Right kidney (tissue), 1 donor: ENCODE measurements around the gene LHX6.
A peak's percentile ranks its signal among the peaks of the same experiment; 100 is the strongest.

Experiments used
- DNase-seq: peaks from one replicate; pipeline ENCODE4 v3.0.0-alpha.2; 2016

The LHX6 gene

DNA sequence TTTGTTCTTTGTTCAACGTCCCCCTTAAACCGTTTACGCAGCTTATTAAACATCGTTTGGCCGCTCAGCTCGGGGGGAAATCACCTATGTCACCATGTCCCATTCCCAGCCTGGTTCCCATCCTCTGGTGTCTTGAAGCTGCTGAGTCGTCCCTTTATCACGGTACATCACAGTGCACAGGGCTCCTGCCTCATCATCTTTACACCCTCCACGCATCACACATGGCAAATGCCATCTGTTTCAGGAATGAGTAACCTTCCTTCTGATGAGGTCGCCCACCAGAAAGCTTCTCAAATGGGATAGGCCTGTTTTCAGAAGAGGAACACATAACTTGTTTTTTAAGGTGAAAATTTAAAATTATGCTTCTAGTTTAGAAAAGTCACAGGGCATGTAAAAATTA lies 7.9 kb upstream of the LHX6 start:
- DNase-seq = no peak

DNA sequence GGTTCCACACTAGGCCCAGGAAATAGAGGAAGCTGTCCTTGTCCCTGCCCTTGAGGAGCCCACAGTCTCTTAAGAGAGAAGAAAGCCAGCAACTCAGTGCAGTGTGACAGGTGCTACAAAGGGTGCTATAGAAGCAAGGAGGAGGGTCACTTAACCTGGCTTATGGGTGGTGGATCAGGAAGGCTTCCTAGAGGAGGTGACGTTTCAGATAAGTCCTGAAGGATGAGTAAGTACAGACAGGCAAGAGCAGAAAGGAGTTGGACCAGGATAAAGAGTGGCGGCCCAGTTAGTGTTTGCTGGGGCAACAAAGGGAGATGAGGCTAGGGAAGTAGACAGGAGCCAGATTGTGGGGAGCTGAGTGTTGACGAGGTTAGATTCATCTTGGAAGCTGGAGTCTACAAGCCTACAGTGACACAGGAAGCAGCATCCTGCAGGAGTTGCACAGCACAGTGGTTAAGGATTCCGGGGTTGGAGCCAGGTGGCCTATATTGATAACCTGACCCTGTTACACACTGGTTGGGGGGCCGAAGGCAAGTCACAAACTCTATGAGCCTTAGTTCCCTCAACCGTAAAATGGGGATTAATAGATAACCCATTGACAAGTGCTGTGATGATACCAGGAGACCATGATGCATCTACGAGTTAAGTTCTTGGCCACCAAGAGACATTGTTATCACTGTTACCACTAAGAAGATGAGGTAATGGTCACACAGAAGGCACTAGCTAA lies 5.4 kb upstream of the LHX6 start:
- no peak for DNase-seq

DNA sequence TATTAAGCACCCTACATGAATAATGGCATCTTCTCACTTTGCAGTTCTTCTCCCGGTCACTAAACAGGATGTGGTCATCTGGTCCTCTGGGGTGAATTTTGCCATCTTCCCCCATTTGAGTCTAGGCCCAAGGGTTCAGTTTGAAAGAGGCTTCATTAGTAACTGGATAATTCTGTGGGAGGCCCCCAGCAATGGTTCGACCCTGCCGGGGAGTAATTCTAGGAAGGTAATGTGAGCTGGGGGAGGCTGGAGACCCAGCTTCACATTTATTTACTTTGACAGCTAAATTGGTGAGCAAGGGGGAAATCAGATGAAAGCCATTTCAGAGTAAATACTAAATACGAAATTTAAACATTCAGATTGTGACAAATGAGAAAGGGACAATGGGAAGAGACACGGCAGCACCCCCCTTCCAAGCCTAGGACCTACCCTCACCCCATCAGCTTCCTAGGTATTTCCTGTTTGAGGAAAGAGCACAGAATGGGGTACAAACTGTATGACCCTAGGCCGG lies 4.1 kb upstream of the LHX6 start:
- no peak for DNase-seq

DNA sequence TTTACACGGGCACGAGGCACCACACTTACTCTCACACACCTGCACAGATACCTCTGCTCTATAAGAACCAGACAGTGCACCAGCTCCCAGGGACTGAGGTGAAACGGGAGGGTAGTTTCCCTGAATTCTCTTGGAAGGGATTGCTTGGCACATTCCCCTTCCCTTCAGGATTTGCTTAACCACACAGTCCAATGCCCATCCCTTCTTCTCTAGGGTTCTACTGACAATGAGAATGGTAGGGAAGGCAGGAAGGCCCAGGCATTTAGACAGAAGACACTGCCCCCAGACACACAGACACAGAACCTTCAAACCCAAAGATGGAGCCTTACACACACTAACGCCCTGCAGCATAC lies 704 bp upstream of the LHX6 start:
- DNase-seq = no peak

DNA sequence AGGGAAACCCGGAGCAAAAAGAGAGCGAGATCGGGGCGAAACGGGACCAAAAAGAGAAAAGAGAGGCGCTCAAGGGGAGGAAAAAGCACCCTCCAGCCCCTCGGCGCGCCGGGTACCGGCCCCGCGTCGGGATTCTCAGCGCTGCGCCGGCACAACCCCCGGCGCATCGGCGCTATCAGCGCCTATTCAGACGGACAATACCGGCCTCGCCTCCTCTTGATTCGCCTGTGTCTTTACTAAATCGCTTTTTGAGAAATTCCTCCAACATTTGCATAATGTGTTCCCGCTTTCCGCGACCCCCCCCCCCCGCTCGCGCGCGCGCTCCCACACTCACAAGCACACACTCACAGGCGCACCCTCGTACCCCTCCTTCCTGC lies 578 bp downstream of the LHX6 start:
- peak; percentile 70 for DNase-seq

DNA sequence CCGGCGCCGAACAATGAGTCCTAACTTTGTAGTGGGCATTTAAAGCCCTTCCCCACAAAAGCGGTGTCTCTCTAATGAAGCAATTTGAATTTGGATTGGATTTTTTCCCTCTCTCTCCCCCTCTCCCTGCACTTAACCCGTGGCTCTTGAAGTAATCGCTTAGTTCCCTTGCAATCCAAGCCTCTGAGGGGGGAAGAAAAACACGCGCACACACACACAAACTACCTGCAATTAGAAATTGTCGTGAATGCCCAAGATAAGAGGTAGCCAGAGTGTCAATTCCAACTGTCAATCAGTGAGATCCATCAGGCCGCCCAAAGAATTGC lies 1.2 kb downstream of the LHX6 start:
- DNase-seq = no peak

DNA sequence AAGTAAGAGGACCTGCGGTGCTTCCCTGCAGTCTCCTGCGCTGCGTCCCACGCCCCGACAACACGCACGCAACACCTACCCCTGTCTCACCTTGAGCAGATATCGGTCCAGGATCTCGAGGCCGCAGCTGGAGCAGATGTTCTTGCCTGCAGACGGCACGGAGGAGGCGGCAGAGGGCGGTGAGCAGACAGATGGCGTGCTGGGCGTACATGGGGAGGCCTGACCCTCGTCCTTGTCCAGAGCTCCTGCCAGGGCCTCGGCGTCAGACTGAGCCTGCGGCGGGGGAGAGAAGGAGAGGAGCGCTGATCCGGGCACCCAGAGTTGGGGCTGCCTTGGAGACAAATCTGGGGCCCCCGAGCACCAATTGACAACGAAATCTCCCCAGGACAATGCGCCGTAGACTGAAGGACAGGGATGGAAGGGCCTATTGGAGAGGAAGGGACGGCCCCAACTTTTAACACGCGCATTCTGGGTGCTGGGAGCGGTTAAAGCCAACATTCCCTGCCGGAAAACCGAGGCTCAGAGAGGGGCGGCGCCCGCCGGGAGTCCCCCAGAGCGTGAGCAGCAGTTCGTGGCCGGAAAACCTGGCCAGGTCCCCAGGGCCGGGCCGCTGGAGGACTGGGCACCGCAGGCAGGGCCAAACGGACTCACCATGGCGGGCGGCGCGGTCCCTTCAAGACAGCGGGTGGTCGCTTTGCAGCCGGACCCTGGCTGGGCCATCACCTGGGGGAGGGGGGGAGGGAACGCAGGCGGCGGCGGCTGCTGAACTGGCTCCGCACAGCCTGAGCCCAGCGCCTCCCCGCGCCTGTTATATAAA lies 1.8 kb downstream of the LHX6 start:
- peak; percentile 62 for DNase-seq

DNA sequence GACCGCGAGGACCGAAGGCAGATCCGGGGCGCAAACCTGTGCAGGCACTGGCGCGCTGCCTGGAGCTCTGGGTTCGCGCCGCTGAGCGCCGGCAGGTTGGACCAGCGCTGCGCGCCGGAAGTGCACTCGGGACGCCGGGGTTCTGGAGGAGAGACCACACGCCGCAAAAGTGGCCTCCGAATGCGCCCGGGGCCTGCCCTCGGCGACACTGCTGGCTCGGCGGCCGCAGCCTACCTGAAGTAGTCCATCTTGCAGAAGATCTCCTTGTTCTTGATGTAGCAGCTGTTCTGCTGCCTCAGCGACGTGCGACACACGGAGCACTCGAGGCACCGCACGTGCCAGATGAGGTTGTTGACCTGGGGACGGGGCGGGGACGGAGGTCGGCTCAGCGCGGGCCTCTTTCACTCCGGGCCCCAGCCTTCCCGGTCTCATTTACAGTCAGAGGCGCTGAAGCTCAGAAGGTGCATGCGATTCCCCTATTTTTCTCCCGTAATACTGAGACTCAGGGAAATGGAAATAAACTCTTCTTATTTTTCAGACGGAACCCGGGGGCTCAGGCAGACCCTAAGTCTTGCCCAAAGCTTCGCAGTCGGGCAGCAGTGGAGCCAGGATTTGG lies 2.5 kb downstream of the LHX6 start:
- peak; percentile 67 for DNase-seq

DNA sequence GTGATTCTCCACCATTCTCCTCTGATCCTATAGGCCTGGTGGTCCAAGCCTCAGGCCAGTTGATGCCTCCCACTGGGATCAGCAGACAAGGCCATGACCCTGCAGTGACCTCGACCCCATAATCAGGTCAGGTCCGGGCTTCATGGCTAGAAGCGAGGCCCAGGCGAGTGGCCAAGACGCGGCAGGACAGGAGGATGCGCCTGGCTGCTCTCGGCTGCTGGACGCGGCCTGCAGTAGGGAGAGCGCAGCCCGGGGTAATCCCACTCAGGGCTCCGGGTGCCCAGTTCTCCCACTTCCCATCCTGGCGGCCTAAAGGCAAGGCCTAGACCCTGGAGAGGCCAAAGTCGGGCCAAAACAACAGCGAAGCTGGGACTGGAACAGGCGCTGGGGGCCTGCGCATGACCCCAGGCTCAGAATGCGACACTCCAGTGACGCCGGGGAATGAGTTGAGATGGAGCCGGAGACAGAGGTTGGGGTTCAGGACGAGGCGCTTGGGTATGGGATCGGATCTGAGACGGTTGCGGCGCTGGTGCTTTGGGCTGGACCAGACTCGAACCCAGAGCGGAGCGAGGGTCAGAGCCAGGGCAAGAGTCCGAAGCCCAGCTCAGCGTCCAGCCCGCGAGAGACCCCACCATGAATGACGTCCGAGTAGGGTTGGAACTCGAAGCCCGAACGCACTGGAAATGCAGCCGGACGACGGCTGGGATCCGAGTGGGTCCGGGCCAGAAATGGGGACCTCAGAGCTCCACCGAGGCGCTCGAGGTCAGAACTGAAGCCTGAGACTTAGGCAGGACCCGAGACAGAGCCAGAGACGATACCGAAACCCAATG lies 3.2 kb downstream of the LHX6 start:
- peak; percentile 57 for DNase-seq

DNA sequence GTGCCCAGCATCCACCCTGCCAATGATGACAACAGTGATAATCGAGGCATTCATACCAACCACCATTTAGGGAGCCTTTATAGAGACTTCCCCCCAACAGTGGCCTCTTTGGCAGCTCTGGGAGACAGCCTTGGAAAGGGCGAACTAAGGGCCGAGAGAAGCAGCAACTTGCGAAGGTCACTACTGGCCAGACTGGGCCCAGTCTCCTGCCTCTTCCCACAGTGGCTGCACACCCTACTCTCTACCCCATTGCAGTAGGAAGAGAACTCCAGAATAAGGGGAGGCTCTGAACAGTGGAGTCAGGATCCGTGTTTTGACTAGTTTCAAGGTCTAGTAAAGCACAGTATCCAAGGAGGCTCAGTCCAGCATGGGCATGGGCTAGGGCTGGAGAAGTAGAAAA lies 5.3 kb downstream of the LHX6 start:
- DNase-seq = no peak

DNA sequence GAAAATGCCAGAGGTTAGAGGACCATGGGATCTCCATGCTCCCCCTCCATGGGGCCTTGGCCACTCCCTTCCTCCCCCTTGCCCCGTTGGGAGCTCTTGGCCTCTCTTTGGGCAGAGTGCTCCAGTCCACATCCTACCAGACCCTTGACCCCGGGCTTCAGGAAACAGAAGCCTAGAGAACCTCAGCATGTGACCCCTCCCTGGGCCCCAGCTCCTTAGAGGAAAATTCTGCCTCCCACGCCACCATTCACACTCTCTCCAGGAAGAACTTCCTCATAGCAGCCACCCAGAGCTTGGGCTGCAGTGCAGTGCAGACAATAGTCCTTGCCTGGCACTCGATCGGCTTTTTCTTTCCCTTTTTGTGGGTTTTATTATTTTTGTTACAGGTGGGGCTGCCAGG lies 6.0 kb downstream of the LHX6 start:
- DNase-seq = no peak

DNA sequence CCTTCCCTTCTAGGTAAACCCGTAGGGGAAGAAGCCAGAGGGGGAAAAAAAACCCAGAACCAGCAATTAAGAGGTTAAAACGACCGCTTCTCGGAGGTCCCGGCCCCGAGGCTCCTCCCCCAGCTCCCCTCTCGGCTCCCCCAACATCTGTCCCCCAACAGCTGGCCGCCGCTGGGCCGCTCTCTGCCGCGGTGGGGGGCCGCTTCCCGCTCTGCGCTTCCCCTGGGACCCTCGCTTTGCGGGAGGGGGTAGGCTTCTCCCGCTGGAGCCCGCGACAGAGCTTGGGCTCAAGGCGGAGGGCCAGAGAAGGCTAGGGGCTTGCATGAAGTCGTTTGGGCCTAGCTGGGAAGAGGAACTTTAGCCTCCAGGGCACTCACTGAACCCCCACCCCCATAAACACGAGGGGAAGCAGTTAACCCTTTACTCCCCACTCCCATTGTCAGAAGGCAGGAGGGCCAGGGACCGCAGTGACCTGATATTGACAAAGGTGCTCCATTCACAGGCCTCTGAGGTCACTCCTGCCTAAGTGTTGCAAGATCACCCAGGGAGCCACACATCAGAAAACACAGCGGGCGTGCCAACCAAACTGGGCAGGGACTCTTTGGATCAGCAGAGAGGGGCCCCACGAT lies 7.5 kb downstream of the LHX6 start:
- peak; percentile 51 for DNase-seq

DNA sequence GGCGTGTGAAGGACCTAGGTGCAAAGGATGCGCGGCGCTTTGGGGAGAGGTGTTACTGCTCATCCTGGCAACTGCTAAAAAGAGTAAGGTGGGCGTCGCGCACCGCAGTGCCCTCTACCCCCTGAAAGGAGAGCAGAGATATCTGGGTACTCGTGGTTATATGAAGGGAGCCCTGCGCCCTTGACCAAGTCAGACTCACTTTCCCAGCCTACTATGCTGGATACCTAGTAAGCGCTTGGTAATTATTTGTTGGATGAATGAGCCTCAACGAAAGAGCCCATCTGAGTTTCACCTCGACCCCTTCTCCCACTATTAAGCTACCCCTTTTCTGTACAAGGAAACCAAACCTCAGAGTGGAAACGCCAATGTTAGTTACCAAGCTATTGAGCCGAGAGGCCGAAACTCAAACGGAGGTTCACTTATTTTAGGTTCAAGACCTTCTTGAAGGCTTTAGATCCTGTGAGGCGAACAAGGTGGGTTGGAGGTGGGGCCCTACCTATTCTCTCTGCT lies 8.0 kb downstream of the LHX6 start:
- no peak for DNase-seq

DNA sequence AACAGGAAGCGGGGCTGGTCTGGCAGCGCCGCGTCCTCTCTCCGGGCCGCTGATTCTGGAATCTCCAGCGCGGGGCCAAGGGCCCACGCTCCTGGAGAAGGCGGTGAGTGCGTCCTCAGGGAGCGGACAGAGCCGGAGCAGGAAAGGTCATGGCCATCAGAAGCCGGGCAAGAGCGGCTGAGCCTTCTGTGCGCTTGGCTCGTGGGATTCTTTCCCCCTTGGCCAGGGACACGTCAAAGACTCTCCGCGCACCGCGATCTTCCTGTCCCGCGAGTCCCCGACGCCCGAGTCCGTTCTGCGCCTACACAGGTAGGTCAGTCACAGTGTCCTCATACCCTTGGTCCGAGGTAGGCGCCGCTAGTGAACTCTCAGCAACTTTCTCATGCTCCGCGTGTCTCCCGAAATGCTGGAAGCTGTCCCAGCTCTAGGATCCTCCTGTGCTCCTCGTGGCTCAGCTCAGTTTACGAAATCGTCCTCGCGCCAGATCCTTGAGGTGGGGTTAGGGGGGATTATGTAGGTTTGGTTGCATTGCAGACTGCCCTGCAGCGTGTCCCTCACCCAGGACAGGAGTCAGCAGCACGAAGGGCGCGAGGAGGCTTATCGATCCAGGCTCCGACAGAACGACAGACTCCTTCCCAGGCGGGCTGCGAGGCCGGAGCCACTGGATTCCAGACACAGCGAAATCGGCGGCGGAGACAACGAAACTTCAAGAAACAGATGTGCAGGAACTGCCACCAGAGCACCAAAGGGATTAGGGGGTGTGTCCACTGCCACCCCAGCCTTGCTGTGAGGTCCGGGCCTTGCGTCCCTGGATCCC lies 8.7 kb downstream of the LHX6 start:
- DNase-seq = peak; percentile 84

DNA sequence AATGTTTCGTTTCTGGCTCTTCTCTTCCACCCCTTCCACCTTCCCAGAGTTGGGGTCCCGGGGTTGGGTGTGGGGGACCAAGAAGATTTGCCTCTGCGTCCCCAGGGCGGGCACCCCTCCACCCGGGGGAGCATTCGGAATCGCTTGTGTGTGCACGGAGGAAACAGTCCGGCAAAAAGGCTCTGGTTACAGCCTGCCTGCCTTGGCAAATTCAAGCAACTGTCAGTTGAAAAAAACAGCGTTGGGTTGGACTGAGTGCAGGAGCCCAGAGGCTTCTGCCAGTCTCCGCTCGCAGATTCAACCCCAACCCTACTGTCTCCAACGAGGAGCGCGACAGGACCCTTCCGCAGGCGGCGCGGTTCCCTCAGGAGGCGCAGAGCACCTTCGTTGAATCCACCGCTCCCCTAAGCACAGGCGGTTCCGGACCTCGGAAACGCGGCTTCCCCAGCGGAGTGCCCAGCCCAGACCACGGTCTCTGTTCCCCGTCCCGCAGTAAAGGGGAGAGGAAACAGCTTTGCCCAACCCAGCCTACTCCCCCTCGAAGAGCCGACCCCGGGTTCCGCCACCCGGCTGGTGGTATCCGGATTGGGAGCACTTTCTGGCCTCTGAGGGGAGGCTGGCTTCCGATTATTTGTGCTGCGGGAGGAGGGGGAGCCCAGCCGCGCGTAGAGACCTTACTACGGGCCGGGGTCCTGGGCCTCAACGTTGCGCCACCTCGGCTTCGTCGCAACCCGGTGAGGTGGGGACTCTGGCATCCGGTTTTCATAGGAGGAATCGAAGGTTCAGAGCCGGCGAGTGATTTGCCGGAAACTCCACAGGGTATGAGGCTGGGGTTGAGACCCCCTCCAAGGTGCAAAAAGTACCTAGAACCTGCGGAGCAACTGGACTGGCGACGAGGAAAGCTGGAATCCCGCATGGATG lies 9.6 kb downstream of the LHX6 start:
- peak; percentile 81 for DNase-seq

DNA sequence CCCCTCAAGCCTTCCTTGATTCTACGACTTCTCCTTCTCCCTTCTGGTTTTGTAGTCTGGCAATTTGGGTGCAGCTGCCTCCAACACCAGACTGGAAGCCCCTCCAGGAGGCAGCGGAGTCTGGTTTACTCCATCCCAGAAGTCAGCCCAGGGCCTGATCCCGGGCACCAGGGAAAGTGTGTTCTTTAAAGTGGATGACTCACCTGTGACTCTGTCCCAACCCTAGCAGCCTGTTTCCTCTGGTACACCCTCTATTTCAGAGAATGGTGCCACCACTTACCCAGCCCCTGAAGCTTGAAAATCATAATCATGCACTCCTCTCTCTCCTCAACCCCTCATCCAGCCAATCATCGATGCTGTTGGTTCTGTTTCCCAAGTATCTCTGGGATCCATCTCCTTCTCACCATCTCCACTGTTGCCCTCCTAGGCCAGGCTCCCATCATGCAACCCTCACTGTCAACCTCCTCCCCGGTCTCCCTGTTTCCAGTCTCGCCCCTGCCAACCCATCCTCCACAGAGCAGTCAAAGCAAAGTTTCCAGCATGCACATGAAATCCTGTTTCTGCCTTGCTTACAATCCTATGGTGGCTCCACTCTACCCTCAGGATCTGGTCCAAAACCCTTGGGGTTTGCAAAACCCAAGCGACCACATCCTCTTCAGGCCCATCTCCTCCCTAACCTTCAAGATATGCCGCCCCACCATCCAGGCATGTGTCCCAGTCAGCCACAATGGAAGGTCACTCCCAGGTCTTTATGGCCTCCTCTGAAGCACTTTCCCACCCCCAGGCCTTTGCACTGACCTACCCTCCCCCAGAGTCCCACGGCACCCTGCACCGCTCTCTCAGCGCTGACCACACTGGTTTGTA lies 10.5 kb downstream of the LHX6 start:
- DNase-seq = peak; percentile 28

DNA sequence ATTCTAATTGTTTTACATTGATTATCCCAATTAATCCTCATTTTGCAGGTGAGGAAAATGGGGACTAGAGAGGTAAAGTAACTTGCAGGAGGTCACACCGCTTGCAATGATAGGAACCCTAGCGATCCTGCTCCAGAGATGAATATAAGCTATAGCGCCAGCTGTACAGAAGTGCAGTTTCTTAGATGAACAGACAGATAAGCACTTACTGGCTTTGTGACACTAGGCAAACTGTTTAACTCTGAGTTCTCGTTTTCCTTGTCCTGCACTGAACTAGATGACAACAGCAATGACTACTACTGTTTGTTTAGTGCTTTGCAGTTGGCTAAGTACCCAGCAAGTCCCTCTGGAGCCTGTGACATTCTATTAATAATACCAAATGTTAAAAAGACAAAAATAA lies 11.1 kb downstream of the LHX6 start:
- DNase-seq = no peak

DNA sequence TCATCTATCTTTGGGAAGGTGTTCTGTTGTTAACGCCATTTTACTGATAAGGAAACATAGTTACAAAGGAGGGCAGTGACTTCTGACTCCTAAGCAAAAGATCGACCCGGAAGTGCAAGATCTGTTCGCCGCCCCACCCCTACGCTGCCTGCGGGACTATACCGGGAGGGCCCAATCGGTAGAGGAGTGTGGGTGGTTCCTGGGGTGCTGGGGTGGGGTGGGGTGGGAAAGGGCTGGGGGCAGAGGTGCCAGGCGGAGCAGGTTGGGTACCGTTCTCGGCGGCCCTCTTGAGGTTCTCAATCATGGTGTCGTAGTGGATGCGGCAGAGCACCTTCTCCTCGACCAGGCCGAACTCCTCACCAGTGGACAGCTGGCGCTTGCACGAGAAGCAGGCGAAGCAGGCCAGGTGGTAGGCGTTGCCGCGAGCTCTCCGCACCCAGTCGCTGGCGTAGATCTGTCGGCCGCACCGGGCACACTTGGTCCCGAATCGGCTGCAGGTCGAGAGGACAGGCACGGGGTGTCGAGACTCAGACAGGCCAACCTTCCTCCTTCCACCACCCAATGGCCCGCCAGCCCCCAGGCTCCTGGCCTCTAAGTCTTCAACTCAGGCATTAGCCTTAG lies 11.8 kb downstream of the LHX6 start:
- DNase-seq = peak; percentile 42
